ENCODE data around the gene SPSB3.
A peak's percentile ranks its signal among the peaks of the same experiment; 100 is the strongest.

SPSB3 gene

DNA sequence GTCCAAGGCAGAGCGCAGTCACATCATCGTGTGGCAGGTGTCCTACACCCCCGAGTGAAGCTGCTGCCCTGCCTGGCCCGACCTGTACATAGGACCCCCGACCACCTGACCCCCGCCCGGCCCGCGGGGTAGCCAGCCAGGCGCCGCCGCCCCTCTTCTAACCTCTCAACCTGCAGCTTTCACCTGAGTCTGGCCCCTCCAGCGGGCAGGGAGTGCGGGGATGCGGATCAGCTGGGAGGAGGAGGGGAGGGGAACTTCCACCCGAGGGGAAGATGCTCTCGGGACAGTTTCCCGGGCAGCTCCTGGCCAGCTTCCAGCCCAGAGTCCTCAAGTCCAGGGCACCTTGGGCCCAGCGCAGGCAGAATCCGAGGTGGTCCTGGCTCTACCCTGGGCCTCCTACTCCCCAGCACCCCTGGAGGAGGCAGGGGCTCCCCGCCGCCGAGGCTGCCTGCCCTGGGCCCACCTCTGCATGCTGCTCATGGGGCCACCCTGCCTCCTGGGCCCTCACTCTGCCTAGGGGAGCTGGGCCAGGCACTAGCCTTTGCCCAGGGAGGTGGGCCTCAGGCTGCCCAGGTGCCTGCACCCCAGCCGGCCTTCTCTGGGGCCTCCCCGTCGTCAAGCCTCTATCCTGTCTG, 13.5 kb downstream of the SPSB3 start (continued):
- TF ChIP-seq ZFP69B (tag by site-specific recombination; IDR thresholded peaks at IDR 0.05) (peak; percentile 94), YY1 (tag by site-specific recombination; IDR thresholded peaks at IDR 0.05) (no peak), BCL11A (tag by site-specific recombination; IDR thresholded peaks at IDR 0.05; ENCODE audit: low read depth) (no peak), ZNF600 (tag by site-specific recombination; IDR thresholded peaks at IDR 0.05) (0 out of 2 replicates have a peak, but pooled peaks have one; percentile 24)

DNA sequence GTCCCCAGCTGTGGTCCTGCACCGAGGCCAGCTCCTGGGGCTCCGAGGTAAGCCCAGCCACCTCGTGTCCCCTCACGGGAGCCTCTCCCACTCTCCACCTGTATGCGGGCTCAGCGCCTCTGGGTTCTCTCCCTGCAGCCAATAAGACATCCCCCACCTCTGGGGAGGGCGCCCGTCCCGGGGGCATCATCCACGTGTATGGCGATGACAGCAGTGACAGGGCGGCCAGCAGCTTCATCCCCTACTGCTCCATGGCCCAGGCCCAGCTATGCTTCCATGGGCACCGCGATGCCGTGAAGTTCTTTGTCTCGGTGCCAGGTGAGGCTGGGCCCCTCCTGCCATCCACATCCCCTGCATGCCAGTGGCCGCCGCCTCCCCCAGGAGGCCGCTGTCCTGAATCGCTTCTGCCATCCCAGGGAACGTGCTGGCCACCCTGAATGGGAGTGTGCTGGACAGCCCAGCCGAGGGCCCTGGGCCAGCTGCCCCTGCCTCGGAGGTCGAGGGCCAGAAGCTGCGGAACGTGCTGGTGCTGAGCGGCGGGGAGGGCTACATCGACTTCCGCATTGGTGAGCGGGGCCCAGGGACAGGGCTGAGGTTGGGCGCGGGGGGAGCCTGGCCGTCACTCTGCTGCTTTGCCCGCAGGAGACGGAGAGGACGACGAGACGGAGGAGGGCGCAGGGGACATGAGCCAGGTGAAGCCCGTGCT, 14.2 kb downstream of the SPSB3 start:
- ChIA-PET CTCF (no interaction called here), POLR2A (interaction anchor here (0.5 to 6.0 kb wide), 3 partner anchors 13 to 62 kb away, joined by 3 to 113 read pairs (median 5); partner anchors contain the start of genes MAPK8IP3, NUBP2 and SPSB3)
- Histone ChIP-seq H3K27ac (ENCODE audit: extremely low read depth, low read depth, low read length) (no peak overlapping the region), H3K4me3 (ENCODE audit: low read depth, low read length) (no peak overlapping the region), H3K4me1 (ENCODE audit: control insufficient read depth, insufficient read depth, low read length) (peaks cover 3% of the 10 kb centered on the region; the same call in 1 of the 2 replicates), H3K9me3 (ENCODE audit: control insufficient read depth, insufficient read depth, low read depth, low read length) (no peaks in the 10 kb centered on the region), H3K36me3 (ENCODE audit: control insufficient read depth in 2 of 2, insufficient read depth in 1 of 2, low read length in 2 of 2) (peaks cover 0 to 80% of the 10 kb centered on the region in 2 experiments; a peak in 1 of 3 replicates)
- TF ChIP-seq, protein P1, sequence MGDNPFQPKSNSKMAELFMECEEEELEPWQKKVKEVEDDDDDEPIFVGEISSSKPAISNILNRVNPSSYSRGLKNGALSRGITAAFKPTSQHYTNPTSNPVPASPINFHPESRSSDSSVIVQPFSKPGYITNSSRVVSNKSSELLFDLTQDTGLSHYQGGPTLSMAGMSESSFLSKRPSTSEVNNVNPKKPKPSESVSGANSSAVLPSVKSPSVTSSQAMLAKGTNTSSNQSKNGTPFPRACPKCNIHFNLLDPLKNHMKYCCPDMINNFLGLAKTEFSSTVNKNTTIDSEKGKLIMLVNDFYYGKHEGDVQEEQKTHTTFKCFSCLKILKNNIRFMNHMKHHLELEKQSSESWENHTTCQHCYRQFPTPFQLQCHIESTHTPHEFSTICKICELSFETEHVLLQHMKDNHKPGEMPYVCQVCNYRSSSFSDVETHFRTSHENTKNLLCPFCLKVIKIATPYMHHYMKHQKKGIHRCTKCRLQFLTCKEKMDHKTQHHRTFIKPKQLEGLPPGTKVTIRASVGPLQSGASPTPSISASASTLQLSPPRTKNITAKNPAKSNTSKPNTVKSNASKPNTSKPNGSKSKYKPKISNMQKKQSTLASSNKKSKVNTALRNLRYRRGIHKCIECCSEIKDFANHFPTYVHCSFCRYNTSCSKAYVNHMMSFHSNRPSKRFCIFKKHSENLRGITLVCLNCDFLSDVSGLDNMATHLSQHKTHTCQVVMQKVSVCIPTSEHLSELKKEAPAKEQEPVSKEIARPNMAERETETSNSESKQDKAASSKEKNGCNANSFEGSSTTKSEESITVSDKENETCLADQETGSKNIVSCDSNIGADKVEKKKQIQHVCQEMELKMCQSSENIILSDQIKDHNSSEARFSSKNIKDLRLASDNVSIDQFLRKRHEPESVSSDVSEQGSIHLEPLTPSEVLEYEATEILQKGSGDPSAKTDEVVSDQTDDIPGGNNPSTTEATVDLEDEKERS (tag by site-specific recombination; IDR thresholded peaks at IDR 0.05): no peak
- TF ChIP-seq ZNF837 (tag by site-specific recombination; IDR thresholded peaks at IDR 0.05) (no peak), GFI1B (tag by site-specific recombination; IDR thresholded peaks at IDR 0.05) (no peak), ZNF830 (tag by site-specific recombination; IDR thresholded peaks at IDR 0.05; ENCODE audit: low read depth) (no peak), ZNF132 (tag by site-specific recombination; IDR thresholded peaks at IDR 0.05; ENCODE audit: borderline replicate concordance) (no peak), ZNF416 (tag by site-specific recombination; IDR thresholded peaks at IDR 0.05) (no peak), ZNF600 (tag by site-specific recombination; IDR thresholded peaks at IDR 0.05) (0 out of 2 replicates have a peak, but pooled peaks have one; percentile 71), ZNF324 (tag by site-specific recombination; IDR thresholded peaks at IDR 0.05) (no peak), ZNF37A (tag by site-specific recombination; IDR thresholded peaks at IDR 0.05) (no peak), ZNF274 (IDR thresholded peaks at IDR 0.05; ENCODE audit: low read length) (no peak), ZNF274 (tag by site-specific recombination; IDR thresholded peaks at IDR 0.05; ENCODE audit: borderline replicate concordance) (no peak), YY1 (tag by site-specific recombination; IDR thresholded peaks at IDR 0.05) (no peak), ZNF350 (tag by site-specific recombination; IDR thresholded peaks at IDR 0.05) (no peak)
- TF ChIP-seq, protein P2, sequence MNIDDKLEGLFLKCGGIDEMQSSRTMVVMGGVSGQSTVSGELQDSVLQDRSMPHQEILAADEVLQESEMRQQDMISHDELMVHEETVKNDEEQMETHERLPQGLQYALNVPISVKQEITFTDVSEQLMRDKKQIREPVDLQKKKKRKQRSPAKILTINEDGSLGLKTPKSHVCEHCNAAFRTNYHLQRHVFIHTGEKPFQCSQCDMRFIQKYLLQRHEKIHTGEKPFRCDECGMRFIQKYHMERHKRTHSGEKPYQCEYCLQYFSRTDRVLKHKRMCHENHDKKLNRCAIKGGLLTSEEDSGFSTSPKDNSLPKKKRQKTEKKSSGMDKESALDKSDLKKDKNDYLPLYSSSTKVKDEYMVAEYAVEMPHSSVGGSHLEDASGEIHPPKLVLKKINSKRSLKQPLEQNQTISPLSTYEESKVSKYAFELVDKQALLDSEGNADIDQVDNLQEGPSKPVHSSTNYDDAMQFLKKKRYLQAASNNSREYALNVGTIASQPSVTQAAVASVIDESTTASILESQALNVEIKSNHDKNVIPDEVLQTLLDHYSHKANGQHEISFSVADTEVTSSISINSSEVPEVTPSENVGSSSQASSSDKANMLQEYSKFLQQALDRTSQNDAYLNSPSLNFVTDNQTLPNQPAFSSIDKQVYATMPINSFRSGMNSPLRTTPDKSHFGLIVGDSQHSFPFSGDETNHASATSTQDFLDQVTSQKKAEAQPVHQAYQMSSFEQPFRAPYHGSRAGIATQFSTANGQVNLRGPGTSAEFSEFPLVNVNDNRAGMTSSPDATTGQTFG (tag by site-specific recombination; IDR thresholded peaks at IDR 0.05; ENCODE audit: borderline replicate concordance): no peak
- TF ChIP-seq, protein P3, sequence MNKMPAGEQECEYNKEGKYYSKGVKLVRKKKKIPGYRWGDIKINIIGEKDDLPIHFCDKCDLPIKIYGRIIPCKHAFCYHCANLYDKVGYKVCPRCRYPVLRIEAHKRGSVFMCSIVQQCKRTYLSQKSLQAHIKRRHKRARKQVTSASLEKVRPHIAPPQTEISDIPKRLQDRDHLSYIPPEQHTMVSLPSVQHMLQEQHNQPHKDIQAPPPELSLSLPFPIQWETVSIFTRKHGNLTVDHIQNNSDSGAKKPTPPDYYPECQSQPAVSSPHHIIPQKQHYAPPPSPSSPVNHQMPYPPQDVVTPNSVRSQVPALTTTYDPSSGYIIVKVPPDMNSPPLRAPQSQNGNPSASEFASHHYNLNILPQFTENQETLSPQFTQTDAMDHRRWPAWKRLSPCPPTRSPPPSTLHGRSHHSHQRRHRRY (tag by site-specific recombination; IDR thresholded peaks at IDR 0.05): no peak
- TF ChIP-seq, protein P4, sequence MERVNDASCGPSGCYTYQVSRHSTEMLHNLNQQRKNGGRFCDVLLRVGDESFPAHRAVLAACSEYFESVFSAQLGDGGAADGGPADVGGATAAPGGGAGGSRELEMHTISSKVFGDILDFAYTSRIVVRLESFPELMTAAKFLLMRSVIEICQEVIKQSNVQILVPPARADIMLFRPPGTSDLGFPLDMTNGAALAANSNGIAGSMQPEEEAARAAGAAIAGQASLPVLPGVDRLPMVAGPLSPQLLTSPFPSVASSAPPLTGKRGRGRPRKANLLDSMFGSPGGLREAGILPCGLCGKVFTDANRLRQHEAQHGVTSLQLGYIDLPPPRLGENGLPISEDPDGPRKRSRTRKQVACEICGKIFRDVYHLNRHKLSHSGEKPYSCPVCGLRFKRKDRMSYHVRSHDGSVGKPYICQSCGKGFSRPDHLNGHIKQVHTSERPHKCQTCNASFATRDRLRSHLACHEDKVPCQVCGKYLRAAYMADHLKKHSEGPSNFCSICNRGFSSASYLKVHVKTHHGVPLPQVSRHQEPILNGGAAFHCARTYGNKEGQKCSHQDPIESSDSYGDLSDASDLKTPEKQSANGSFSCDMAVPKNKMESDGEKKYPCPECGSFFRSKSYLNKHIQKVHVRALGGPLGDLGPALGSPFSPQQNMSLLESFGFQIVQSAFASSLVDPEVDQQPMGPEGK (tag by site-specific recombination; IDR thresholded peaks at IDR 0.05): peak; percentile 26; the same call in 1 of the 2 replicates
- TF ChIP-seq, protein P5, sequence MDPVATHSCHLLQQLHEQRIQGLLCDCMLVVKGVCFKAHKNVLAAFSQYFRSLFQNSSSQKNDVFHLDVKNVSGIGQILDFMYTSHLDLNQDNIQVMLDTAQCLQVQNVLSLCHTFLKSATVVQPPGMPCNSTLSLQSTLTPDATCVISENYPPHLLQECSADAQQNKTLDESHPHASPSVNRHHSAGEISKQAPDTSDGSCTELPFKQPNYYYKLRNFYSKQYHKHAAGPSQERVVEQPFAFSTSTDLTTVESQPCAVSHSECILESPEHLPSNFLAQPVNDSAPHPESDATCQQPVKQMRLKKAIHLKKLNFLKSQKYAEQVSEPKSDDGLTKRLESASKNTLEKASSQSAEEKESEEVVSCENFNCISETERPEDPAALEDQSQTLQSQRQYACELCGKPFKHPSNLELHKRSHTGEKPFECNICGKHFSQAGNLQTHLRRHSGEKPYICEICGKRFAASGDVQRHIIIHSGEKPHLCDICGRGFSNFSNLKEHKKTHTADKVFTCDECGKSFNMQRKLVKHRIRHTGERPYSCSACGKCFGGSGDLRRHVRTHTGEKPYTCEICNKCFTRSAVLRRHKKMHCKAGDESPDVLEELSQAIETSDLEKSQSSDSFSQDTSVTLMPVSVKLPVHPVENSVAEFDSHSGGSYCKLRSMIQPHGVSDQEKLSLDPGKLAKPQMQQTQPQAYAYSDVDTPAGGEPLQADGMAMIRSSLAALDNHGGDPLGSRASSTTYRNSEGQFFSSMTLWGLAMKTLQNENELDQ (tag by site-specific recombination; IDR thresholded peaks at IDR 0.05; ENCODE audit: low read depth): no peak
- TF ChIP-seq, protein P6, sequence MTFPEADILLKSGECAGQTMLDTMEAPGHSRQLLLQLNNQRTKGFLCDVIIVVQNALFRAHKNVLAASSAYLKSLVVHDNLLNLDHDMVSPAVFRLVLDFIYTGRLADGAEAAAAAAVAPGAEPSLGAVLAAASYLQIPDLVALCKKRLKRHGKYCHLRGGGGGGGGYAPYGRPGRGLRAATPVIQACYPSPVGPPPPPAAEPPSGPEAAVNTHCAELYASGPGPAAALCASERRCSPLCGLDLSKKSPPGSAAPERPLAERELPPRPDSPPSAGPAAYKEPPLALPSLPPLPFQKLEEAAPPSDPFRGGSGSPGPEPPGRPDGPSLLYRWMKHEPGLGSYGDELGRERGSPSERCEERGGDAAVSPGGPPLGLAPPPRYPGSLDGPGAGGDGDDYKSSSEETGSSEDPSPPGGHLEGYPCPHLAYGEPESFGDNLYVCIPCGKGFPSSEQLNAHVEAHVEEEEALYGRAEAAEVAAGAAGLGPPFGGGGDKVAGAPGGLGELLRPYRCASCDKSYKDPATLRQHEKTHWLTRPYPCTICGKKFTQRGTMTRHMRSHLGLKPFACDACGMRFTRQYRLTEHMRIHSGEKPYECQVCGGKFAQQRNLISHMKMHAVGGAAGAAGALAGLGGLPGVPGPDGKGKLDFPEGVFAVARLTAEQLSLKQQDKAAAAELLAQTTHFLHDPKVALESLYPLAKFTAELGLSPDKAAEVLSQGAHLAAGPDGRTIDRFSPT (tag by site-specific recombination; IDR thresholded peaks at IDR 0.05): peak; percentile 69
